DOHH2 (cell line): ENCODE measurements around the gene ABCA1.

ENCODE experiments used
- H3F3A ChIP-seq: fragments of 200-600 bp; sonication (generic), shearing (Covaris generic); 2 replicates; pipeline ENCODE4 v1.6.0; 2016; ENCODE audit warnings: antibody characterized with exemption, mild to moderate bottlenecking; ENCODE audit not compliant: control insufficient read depth, insufficient read depth
- H3K27ac ChIP-seq: fragments of 200-600 bp; sonication (generic); 2 replicates; pipeline ENCODE4 v1.5.1; 2014; ENCODE audit warnings: low read depth, mild to moderate bottlenecking, low read length, moderate library complexity
- H3K27me3 ChIP-seq: fragments of 200-600 bp; sonication (generic); 2 replicates; pipeline ENCODE4 v1.6.1; 2014; ENCODE audit warnings: mild to moderate bottlenecking, low read length, mixed read lengths; ENCODE audit not compliant: control insufficient read depth
- H3K36me3 ChIP-seq: fragments of 200-600 bp; sonication (generic); 2 replicates; pipeline ENCODE4 v1.6.1; 2014; ENCODE audit warnings: mild to moderate bottlenecking, low read length, moderate library complexity, mixed read lengths; ENCODE audit not compliant: control insufficient read depth
- H3K4me1 ChIP-seq: fragments of 200-600 bp; sonication (generic); 2 replicates; pipeline ENCODE4 v1.6.1; 2014; ENCODE audit warnings: mild to moderate bottlenecking, low read length, mixed read lengths; ENCODE audit not compliant: control insufficient read depth
- H3K4me2 ChIP-seq: fragments of 200-600 bp; sonication (generic); 2 replicates; pipeline ENCODE4 v1.6.0; 2014; ENCODE audit warnings: mild to moderate bottlenecking, low read length, moderate library complexity
- H3K4me3 ChIP-seq: fragments of 200-600 bp; sonication (generic); 2 replicates; pipeline ENCODE4 v1.5.1; 2014; ENCODE audit warnings: mild to moderate bottlenecking, low read length, mixed read lengths
- H3K79me2 ChIP-seq: fragments of 200-600 bp; sonication (generic); 2 replicates; pipeline ENCODE4 v1.6.1; 2014; ENCODE audit warnings: mild to moderate bottlenecking, low read length, mixed read lengths; ENCODE audit not compliant: control insufficient read depth
- H3K9me2 ChIP-seq: fragments of 200-600 bp; sonication (generic); replicated peaks from 2 replicates; pipeline ENCODE4 v1.6.1; 2014; ENCODE audit warnings: mild to moderate bottlenecking, low read length, mixed read lengths; ENCODE audit not compliant: control insufficient read depth
- H3K9me3 ChIP-seq: fragments of 200-600 bp; sonication (generic); 2 replicates; pipeline ENCODE4 v1.6.1; 2014; ENCODE audit warnings: antibody characterized with exemption, low read length, mixed read lengths; ENCODE audit not compliant: control insufficient read depth, insufficient read depth
- H4K20me1 ChIP-seq: fragments of 200-600 bp; sonication (generic); 2 replicates; pipeline ENCODE4 v1.6.0; 2014; ENCODE audit warnings: low read depth, mild to moderate bottlenecking, antibody characterized with exemption, low read length, moderate library complexity; ENCODE audit not compliant: control insufficient read depth, insufficient read depth
- CTCF ChIP-seq: fragments of 200-600 bp; sonication (generic); IDR thresholded peaks from one replicate; pipeline ENCODE4 v1.5.1; 2014; ENCODE audit warnings: antibody characterized with exemption, mild to moderate bottlenecking, low read depth, low read length; ENCODE audit not compliant: poor library complexity, severe bottlenecking
- EZH2phosphoT487 ChIP-seq: fragments of 200-600 bp; sonication (generic); IDR thresholded peaks from 2 replicates; pipeline ENCODE4 v1.6.1; 2017; ENCODE audit warnings: borderline replicate concordance, mild to moderate bottlenecking, antibody characterized with exemption, low read length, moderate library complexity, mixed read lengths

The ABCA1 gene

GRCh38 chr9:104915049-104915448, 12.9 kb downstream of the ABCA1 start:
- no peak for TF ChIP-seq EZH2phosphoT487
- Histone ChIP-seq H4K20me1 (no peaks in the 10 kb centered on the region), H3K36me3 (peaks cover 8% of the 10 kb centered on the region), H3F3A (peaks cover 5% of the 10 kb centered on the region; the same call in 1 of the 2 replicates), H3K79me2 (peaks cover 98% of the 10 kb centered on the region), H3K9me2 (no peaks in the 10 kb centered on the region), H3K4me1 (peaks cover 97% of the 10 kb centered on the region), H3K9me3 (no peaks in the 10 kb centered on the region), H3K4me2 (peak overlapping the region; percentile 71), H3K27me3 (no peaks in the 10 kb centered on the region), H3K27ac (no peak overlapping the region), H3K4me3 (no peak overlapping the region)

GRCh38 chr9:104914466-104914865, 13.5 kb downstream of the ABCA1 start:
- Histone ChIP-seq H3K36me3 (peaks cover 8% of the 10 kb centered on the region), H3K4me2 (no peak overlapping the region), H3K4me1 (peaks cover 97% of the 10 kb centered on the region), H3K9me3 (no peaks in the 10 kb centered on the region), H3F3A (peaks cover 5% of the 10 kb centered on the region; the same call in 1 of the 2 replicates), H3K27ac (no peak overlapping the region), H3K27me3 (no peaks in the 10 kb centered on the region), H3K79me2 (peaks cover 98% of the 10 kb centered on the region), H4K20me1 (no peaks in the 10 kb centered on the region), H3K9me2 (no peaks in the 10 kb centered on the region), H3K4me3 (no peak overlapping the region)
- no peak for TF ChIP-seq EZH2phosphoT487
- no peak for TF ChIP-seq CTCF

GRCh38 chr9:104912606-104913005, 15.3 kb downstream of the ABCA1 start:
- peaks cover 97% of the 10 kb centered on the region for H3K4me1 ChIP-seq
- H3K4me2 ChIP-seq, result peak overlapping the region; percentile 58
- peak overlapping the region; percentile 9 for H3K4me3 ChIP-seq
- peaks cover 98% of the 10 kb centered on the region for H3K79me2 ChIP-seq
- no peak for TF ChIP-seq CTCF
- no peak for TF ChIP-seq EZH2phosphoT487
- H3K9me2 ChIP-seq, result no peaks in the 10 kb centered on the region
- peak overlapping the region; percentile 24 for H3K27ac ChIP-seq
- H4K20me1 ChIP-seq, result no peaks in the 10 kb centered on the region
- H3F3A ChIP-seq, result 0 out of 2 replicates have a peak, but pooled peaks cover 2% of the 10 kb centered on the region
- H3K27me3 ChIP-seq, result no peaks in the 10 kb centered on the region
- H3K36me3 ChIP-seq, result peaks cover 9% of the 10 kb centered on the region; the same call in 1 of the 2 replicates
- H3K9me3 ChIP-seq, result no peaks in the 10 kb centered on the region

GRCh38 chr9:104911032-104911607, 16.8 kb downstream of the ABCA1 start:
- Histone ChIP-seq H3K4me2 (peak overlapping the region; percentile 58), H3K27me3 (no peaks in the 10 kb centered on the region), H3K27ac (no peak overlapping the region), H3F3A (0 out of 2 replicates have a peak, but pooled peaks cover 2% of the 10 kb centered on the region), H4K20me1 (no peaks in the 10 kb centered on the region), H3K4me3 (peak overlapping the region; percentile 44), H3K79me2 (peaks cover 98% of the 10 kb centered on the region), H3K9me2 (no peaks in the 10 kb centered on the region), H3K36me3 (peaks cover 9% of the 10 kb centered on the region; the same call in 1 of the 2 replicates), H3K4me1 (peaks cover 96% of the 10 kb centered on the region), H3K9me3 (no peaks in the 10 kb centered on the region)
- TF ChIP-seq CTCF (no peak), EZH2phosphoT487 (no peak)
